Fibroblast of the aortic adventitia (primary cell): ENCODE measurements around the gene ZNF440. TPM values are rescaled to one million over a fixed set of nuclear protein-coding genes. Genes with fewer than 3 reads are reported as not detected.
A peak's percentile ranks its signal among the peaks of the same experiment; 100 is the strongest.

Experiments used
- DNase-seq: peaks from one replicate; pipeline ENCODE4 v3.0.0-alpha.2; 2010; ENCODE audit warnings: low read depth
- H3K4me3 ChIP-seq: 2 replicates; pipeline ENCODE4 v1.5.1; 2011; ENCODE audit warnings: low read depth, mild to moderate bottlenecking, control low read depth, low read length, moderate library complexity
- CTCF ChIP-seq: IDR thresholded peaks from 2 replicates; pipeline ENCODE4 v1.5.1; 2011; ENCODE audit warnings: mild to moderate bottlenecking, low read length, control low read depth, inconsistent platforms; ENCODE audit not compliant: insufficient read depth
- total RNA-seq: library from RNA; depleted of rRNA; stranded (reverse); fragments of >200 nt; gene quantifications from 2 replicates; pipeline ENCODE4 v1.2.3, GENCODE V29; 2012; ENCODE audit warnings: low replicate concordance

The ZNF440 gene
- total RNA-seq, 1 donor = 6.6 TPM

GRCh38 chr19:11781295-11782057, 32.6 kb upstream of the ZNF440 start:
- DNase-seq = no peak
- H3K4me3 ChIP-seq = no peak overlapping the region
- TF ChIP-seq CTCF = no peak

- no peak for TF ChIP-seq CTCF
- no peak for DNase-seq
- no peak overlapping the region for H3K4me3 ChIP-seq
Measured at GRCh38 chr19:11783767-11784166, 30.3 kb upstream of the ZNF440 start.

GRCh38 chr19:11784356-11784755, 29.7 kb upstream of the ZNF440 start:
- TF ChIP-seq CTCF = no peak

GRCh38 chr19:11787536-11787935, 26.5 kb upstream of the ZNF440 start:
- no peak for DNase-seq
- H3K4me3 ChIP-seq = no peak overlapping the region
- no peak for TF ChIP-seq CTCF

More at GRCh38 chr19:11784356-11784755, 29.7 kb upstream of the ZNF440 start:
- no peak overlapping the region for H3K4me3 ChIP-seq
- DNase-seq = no peak

- TF ChIP-seq CTCF = no peak
- H3K4me3 ChIP-seq = no peak overlapping the region
- no peak for DNase-seq
Measured at GRCh38 chr19:11792942-11793341, 21.1 kb upstream of the ZNF440 start.

GRCh38 chr19:11797491-11797890, 16.6 kb upstream of the ZNF440 start:
- H3K4me3 ChIP-seq = no peak overlapping the region
- peak; percentile 82 for TF ChIP-seq CTCF
- DNase-seq = peak; percentile 84
